ENCODE results near the gene SLC16A13. TPM values are rescaled to one million over a fixed set of nuclear protein-coding genes. Genes with fewer than 3 reads are reported as not detected.

SLC16A13 gene
- total RNA-seq, 2 experiments from 2014 or later: 14.8 to 15.0 TPM

DNA sequence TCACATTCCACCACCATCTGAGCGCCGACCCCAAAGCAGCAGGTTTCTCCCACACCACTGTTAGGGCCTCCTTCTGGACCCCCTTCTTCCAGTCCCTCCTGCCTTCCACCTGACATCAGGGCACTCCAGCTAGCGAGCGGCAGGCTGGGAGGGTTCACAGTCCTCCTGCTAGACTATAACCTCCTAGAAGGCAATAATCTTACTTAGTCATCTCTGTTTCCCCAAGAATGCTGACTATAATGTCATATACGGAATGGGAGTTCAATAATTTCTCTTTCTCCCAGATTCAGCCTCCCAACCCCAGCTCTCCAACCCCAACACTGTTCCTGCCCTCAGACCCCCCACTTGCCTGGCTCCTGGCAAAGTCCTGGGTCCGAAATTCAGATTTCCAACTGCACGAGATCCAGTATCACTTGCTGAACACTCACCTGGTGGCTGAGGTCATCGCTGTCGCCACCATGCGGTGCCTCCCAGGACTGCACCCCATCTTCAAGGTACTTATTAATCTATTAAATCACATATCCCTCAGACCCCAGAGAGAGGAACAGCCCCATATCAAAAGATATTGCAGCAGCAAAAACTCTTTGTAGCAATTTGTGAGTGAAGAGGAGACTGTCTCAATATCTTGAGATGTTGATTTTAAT, 34.4 kb upstream of the SLC16A13 start:
- Mint-ChIP-seq H3K4me3 (no peak overlapping the region), H3K4me1 (ENCODE audit: low read depth) (peaks cover 8% of the 10 kb centered on the region), H3K9me3 (ENCODE audit: insufficient read depth) (no peaks in the 10 kb centered on the region), H3K27ac (no peak overlapping the region), H3K36me3 (ENCODE audit: low read depth) (peaks cover 48% of the 10 kb centered on the region), H3K27me3 (ENCODE audit: low read depth) (no peaks in the 10 kb centered on the region)
- CTCF ChIA-PET: interaction anchor here (1.2 to 10.7 kb wide), 4 partner anchors 74 to 101 kb away, joined by 4 to 206 read pairs (median 86); no protein-coding TSS in a partner anchor
- ATAC-seq: no peak
- DNase-seq: peak; percentile 50
- POLR2A ChIA-PET: no interaction called here

- no peak overlapping the region for H3K4me3 Mint-ChIP-seq
- POLR2A ChIA-PET: interaction anchor here (0.6 to 1.6 kb wide), 2 partner anchors 10 to 1210 kb away, joined by 3 to 5 read pairs; partner anchors contain the start of gene RNASEK
- H3K27me3 Mint-ChIP-seq (ENCODE audit: low read depth): no peaks in the 10 kb centered on the region
- no peak for ATAC-seq
- no peak for DNase-seq
- H3K27ac Mint-ChIP-seq: no peak overlapping the region
- peaks cover 13% of the 10 kb centered on the region for H3K4me1 Mint-ChIP-seq (ENCODE audit: low read depth)
- CTCF ChIA-PET: interaction anchor here (1.1 to 10.7 kb wide), 11 partner anchors 9 to 252 kb away, joined by 4 to 206 read pairs (median 27); partner anchors contain the start of genes ASGR1 and BCL6B
- H3K9me3 Mint-ChIP-seq (ENCODE audit: insufficient read depth): no peaks in the 10 kb centered on the region
- H3K36me3 Mint-ChIP-seq (ENCODE audit: low read depth): peaks cover 47% of the 10 kb centered on the region
Observed at GRCh38 chr17:7002288-7003047, 33.3 kb upstream of the SLC16A13 start.

DNA sequence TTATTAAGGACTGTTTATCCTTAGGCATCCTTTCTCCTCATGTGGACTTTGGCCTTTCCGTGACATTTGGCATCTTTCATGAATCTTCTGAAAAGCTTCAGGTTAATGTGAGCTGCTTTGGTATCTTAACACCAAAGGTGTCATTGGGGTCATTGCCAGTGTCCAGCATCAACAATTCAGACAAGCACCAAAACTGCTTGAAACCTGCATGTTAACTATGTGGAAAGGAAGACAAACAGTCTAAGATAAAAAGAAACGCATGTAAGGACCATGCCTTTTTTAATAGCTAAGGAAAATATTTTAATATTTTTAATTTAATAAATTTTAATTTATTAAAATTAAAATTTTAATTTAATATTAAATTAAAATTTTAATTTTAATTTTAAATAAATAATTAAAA, 32.1 kb upstream of the SLC16A13 start:
- ChIA-PET CTCF (interaction anchor here (0.8 to 10.7 kb wide), 24 partner anchors 9 to 362 kb away, joined by 3 to 206 read pairs (median 6); partner anchors contain the start of genes ASGR1, BCL6B, RNASEK and SLC16A13), POLR2A (interaction anchor here (0.9 to 1.6 kb wide), 2 partner anchors 9 to 10 kb away, joined by 3 to 5 read pairs; partner anchors contain the start of gene RNASEK)
- DNase-seq (no peak), ATAC-seq (no peak)
- Mint-ChIP-seq H3K36me3 (ENCODE audit: low read depth) (peaks cover 43% of the 10 kb centered on the region), H3K27me3 (ENCODE audit: low read depth) (no peaks in the 10 kb centered on the region), H3K4me3 (no peak overlapping the region), H3K27ac (no peak overlapping the region), H3K4me1 (ENCODE audit: low read depth) (peaks cover 16% of the 10 kb centered on the region), H3K9me3 (ENCODE audit: insufficient read depth) (no peaks in the 10 kb centered on the region)

- DNase-seq: peak; percentile 70
- ChIA-PET CTCF (interaction anchor here (0.5 to 10.7 kb wide), 52 partner anchors 8 to 363 kb away, joined by 3 to 206 read pairs (median 5); partner anchors contain the start of genes ALOX12, ASGR1, BCL6B and RNASEK), POLR2A (interaction anchor here (0.9 kb wide), 1 partner anchor 9 kb away, joined by 3 read pairs; no protein-coding TSS in a partner anchor)
Observed at GRCh38 chr17:7004398-7005253, 31.2 kb upstream of the SLC16A13 start.

GRCh38 chr17:7005716-7006115, 30.1 kb upstream of the SLC16A13 start:
- Mint-ChIP-seq H3K27ac (no peak overlapping the region), H3K27me3 (ENCODE audit: low read depth) (no peaks in the 10 kb centered on the region), H3K36me3 (ENCODE audit: low read depth) (peaks cover 38% of the 10 kb centered on the region), H3K9me3 (ENCODE audit: insufficient read depth) (no peaks in the 10 kb centered on the region), H3K4me1 (ENCODE audit: low read depth) (peaks cover 35% of the 10 kb centered on the region), H3K4me3 (no peak overlapping the region)
- CTCF ChIA-PET: interaction anchor here (1.5 to 10.7 kb wide), 8 partner anchors 10 to 172 kb away, joined by 4 to 206 read pairs (median 22); partner anchors contain the start of gene ASGR1
- no peak for DNase-seq
- POLR2A ChIA-PET: interaction anchor here (2.0 kb wide), 1 partner anchor 30 kb away, joined by 6 read pairs; the partner anchor contains the start of gene SLC16A13
- ATAC-seq: no peak

More at GRCh38 chr17:7004398-7005253, 31.2 kb upstream of the SLC16A13 start:
- peaks cover 24% of the 10 kb centered on the region for H3K4me1 Mint-ChIP-seq (ENCODE audit: low read depth)
- no peaks in the 10 kb centered on the region for H3K9me3 Mint-ChIP-seq (ENCODE audit: insufficient read depth)
- peak; percentile 96 for ATAC-seq
- H3K36me3 Mint-ChIP-seq (ENCODE audit: low read depth): peaks cover 42% of the 10 kb centered on the region
- no peak overlapping the region for H3K4me3 Mint-ChIP-seq
- peak overlapping the region; percentile 47 for H3K27ac Mint-ChIP-seq
- no peaks in the 10 kb centered on the region for H3K27me3 Mint-ChIP-seq (ENCODE audit: low read depth)

- CTCF ChIA-PET: interaction anchor here (1.4 to 10.7 kb wide), 6 partner anchors 14 to 164 kb away, joined by 4 to 206 read pairs (median 12); no protein-coding TSS in a partner anchor
- POLR2A ChIA-PET: interaction anchor here (0.6 to 2.0 kb wide), 4 partner anchors 14 to 154 kb away, joined by 3 to 6 read pairs (median 5); partner anchors contain the start of gene SLC16A13
Observed at GRCh38 chr17:7007143-7007542, 28.7 kb upstream of the SLC16A13 start.

GRCh38 chr17:7010523-7010922, 25.3 kb upstream of the SLC16A13 start:
- H3K4me3 Mint-ChIP-seq: peak overlapping the region; percentile 87
- ATAC-seq (no peak), DNase-seq (no peak)
- ChIA-PET CTCF (interaction anchor here (1.4 to 9.7 kb wide), 3 partner anchors 11 to 101 kb away, joined by 5 to 133 read pairs (median 13); partner anchors contain the start of gene BCL6B), POLR2A (no interaction called here)
- no peaks in the 10 kb centered on the region for H3K9me3 Mint-ChIP-seq (ENCODE audit: insufficient read depth)
- peaks cover 34% of the 10 kb centered on the region for H3K36me3 Mint-ChIP-seq (ENCODE audit: low read depth)
- peak overlapping the region; percentile 49 for H3K27ac Mint-ChIP-seq
- no peaks in the 10 kb centered on the region for H3K27me3 Mint-ChIP-seq (ENCODE audit: low read depth)
- peaks cover 50% of the 10 kb centered on the region for H3K4me1 Mint-ChIP-seq (ENCODE audit: low read depth)

More at GRCh38 chr17:7007143-7007542, 28.7 kb upstream of the SLC16A13 start:
- Mint-ChIP-seq H3K27ac (no peak overlapping the region), H3K27me3 (ENCODE audit: low read depth) (no peaks in the 10 kb centered on the region), H3K4me3 (no peak overlapping the region), H3K36me3 (ENCODE audit: low read depth) (peaks cover 32% of the 10 kb centered on the region), H3K9me3 (ENCODE audit: insufficient read depth) (no peaks in the 10 kb centered on the region), H3K4me1 (ENCODE audit: low read depth) (peaks cover 46% of the 10 kb centered on the region)
- DNase-seq: no peak
- no peak for ATAC-seq

GRCh38 chr17:7011415-7011814, 24.4 kb upstream of the SLC16A13 start:
- H3K9me3 Mint-ChIP-seq (ENCODE audit: insufficient read depth): no peaks in the 10 kb centered on the region
- DNase-seq (no peak), ATAC-seq (no peak)
- CTCF ChIA-PET: interaction anchor here (1.4 to 9.7 kb wide), 5 partner anchors 10 to 168 kb away, joined by 5 to 133 read pairs (median 9); partner anchors contain the start of gene BCL6B
- peak overlapping the region; percentile 87 for H3K4me3 Mint-ChIP-seq
- H3K36me3 Mint-ChIP-seq (ENCODE audit: low read depth): peaks cover 34% of the 10 kb centered on the region
- H3K27me3 Mint-ChIP-seq (ENCODE audit: low read depth): no peaks in the 10 kb centered on the region
- peaks cover 59% of the 10 kb centered on the region for H3K4me1 Mint-ChIP-seq (ENCODE audit: low read depth)
- H3K27ac Mint-ChIP-seq: peak overlapping the region; percentile 99
- POLR2A ChIA-PET: no interaction called here

GRCh38 chr17:7011942-7012254, 23.9 kb upstream of the SLC16A13 start:
- Mint-ChIP-seq H3K4me3 (peak overlapping the region; percentile 87), H3K36me3 (ENCODE audit: low read depth) (peaks cover 35% of the 10 kb centered on the region), H3K4me1 (ENCODE audit: low read depth) (peaks cover 64% of the 10 kb centered on the region), H3K27ac (peak overlapping the region; percentile 99), H3K9me3 (ENCODE audit: insufficient read depth) (no peaks in the 10 kb centered on the region), H3K27me3 (ENCODE audit: low read depth) (no peaks in the 10 kb centered on the region)
- DNase-seq: no peak
- POLR2A ChIA-PET: interaction anchor here (1.3 to 1.9 kb wide), 4 partner anchors 9 to 24 kb away, joined by 4 to 16 read pairs (median 8); partner anchors contain the start of gene SLC16A13
- CTCF ChIA-PET: interaction anchor here (0.7 to 2.0 kb wide), 7 partner anchors 10 to 168 kb away, joined by 3 to 10 read pairs (median 5); partner anchors contain the start of gene SLC16A13
- ATAC-seq: no peak

DNA sequence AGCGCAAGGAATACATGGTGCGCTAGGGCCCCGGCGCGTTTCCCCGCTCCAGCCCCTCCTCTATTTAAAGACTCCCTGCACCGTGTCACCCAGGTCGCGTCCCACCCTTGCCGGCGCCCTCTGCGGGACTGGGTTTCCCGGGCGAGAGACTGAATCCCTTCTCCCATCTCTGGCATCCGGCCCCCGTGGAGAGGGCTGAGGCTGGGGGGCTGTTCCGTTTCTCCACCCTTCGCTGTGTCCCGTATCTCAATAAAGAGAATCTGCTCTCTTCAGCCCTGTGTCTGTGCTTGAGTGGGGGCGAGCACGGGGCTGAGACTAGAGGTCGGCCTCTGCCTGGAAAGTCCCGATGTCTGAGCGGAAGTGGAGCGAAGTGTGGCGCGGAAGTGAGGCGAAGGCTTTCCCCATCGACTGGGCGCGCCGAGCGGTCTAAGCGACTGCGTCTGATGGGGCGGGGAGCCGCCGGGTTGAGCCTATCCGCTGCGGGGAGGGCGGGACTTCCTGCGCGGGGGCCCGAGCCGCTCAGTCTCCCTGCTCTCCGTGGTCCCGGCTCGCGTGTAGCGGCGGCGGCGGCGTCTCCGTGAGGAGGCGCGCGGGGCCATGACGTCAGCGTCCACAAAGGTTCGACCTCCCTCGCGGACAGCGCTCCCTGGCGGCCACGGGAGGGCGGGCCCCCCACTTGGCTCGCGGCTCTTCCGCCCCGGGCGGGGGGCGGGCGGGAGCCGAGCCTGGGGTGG, 21.4 kb upstream of the SLC16A13 start:
- ChIA-PET CTCF (interaction anchor here (1.5 to 3.9 kb wide), 4 partner anchors 10 to 122 kb away, joined by 4 to 27 read pairs (median 7); no protein-coding TSS in a partner anchor), POLR2A (interaction anchor here (0.6 to 3.1 kb wide), 8 partner anchors 10 to 74 kb away, joined by 3 to 31 read pairs (median 4); partner anchors contain the start of gene SLC16A13)
- Mint-ChIP-seq H3K4me3 (peak overlapping the region; percentile 87), H3K27me3 (ENCODE audit: low read depth) (no peaks in the 10 kb centered on the region), H3K27ac (peak overlapping the region; percentile 99), H3K4me1 (ENCODE audit: low read depth) (peaks cover 74% of the 10 kb centered on the region), H3K9me3 (ENCODE audit: insufficient read depth) (no peaks in the 10 kb centered on the region), H3K36me3 (ENCODE audit: low read depth) (peaks cover 36% of the 10 kb centered on the region)
- DNase-seq: peak; percentile 98
- peak; percentile 89 for ATAC-seq

All from activated CD8-positive, alpha-beta T cell treated with anti-CD3 and anti-CD28 coated beads, Interleukin-2, amount 10 ng/mL, durations not matched to agents 7 days and 5 days (primary cell).